K562 (cell line): Measurements from ENCODE around the gene COPS6. TPM values are rescaled to one million over a fixed set of nuclear protein-coding genes. Genes with fewer than 3 reads are reported as not detected.

ENCODE experiments used
- BRD4 ChIP-seq: fragments of 200-600 bp; sonication (generic); IDR thresholded peaks from 2 replicates; pipeline ENCODE4 v1.6.1; 2017; ENCODE audit warnings: inconsistent platforms
- CHCHD3 ChIP-seq: fragments of 250-450 bp; sonication (Bioruptor Pico); IDR thresholded peaks from 2 replicates; pipeline ENCODE4 v2.1.2; 2022; ENCODE audit warnings: mild to moderate bottlenecking
- GATAD2A ChIP-seq: fragments of 450-650 bp; IDR thresholded peaks from 2 replicates; pipeline ENCODE4 v1.6.1; 2017
- HDAC2 ChIP-seq: fragments of 450-650 bp; IDR thresholded peaks from 2 replicates; pipeline ENCODE4 v1.6.1; 2016; ENCODE audit warnings: mild to moderate bottlenecking
- RFX1 ChIP-seq: fragments of 450-650 bp; IDR thresholded peaks from 2 replicates; pipeline ENCODE4 v1.6.1; 2016; ENCODE audit warnings: mild to moderate bottlenecking, moderate library complexity
- TSC22D4 ChIP-seq: fragments of 450-650 bp; IDR thresholded peaks from 2 replicates; pipeline ENCODE4 v1.6.1; 2016; ENCODE audit warnings: missing genetic modification characterization, missing biosample characterization, control low read depth
- ZNF263 ChIP-seq: sonication (generic); formaldehyde crosslinking; IDR thresholded peaks from 2 replicates; pipeline ENCODE4 v1.8.0; 2022; ENCODE audit warnings: mild to moderate bottlenecking, missing genetic modification reagents, borderline replicate concordance
- ZNF436 ChIP-seq: fragments of 250-450, 450-650 bp; sonication (Bioruptor Pico); formaldehyde crosslinking; IDR thresholded peaks from 2 replicates; pipeline ENCODE4 v1.7.0; 2020; ENCODE audit warnings: mild to moderate bottlenecking
- ZZZ3 ChIP-seq: fragments of 450-650 bp; IDR thresholded peaks from 2 replicates; pipeline ENCODE4 v1.6.1; 2016; ENCODE audit warnings: antibody characterized with exemption, mild to moderate bottlenecking, moderate library complexity
- polyA plus RNA-seq, 8 experiments: library from polyadenylated mRNA; depleted of rRNA in 4 of 8; stranded (reverse) in 5 of 8; unstranded in 3 of 8; fragments of >200 nt; fragmentation: Nextera tagmentation in 2 of 8; fragmentation: Illumina TruSeq in 1 of 8; extraction: Ambion mirVana in 2 of 8; extraction: Trizol in 1 of 8; gene quantifications; 2 replicates each; pipeline versions ENCODE4 v1.2.1 to v1.2.3, GENCODE V29; 2011 to 2014; ENCODE audit warnings: inconsistent platforms in 1 of 8, missing spikeins in 1 of 8
- total RNA-seq, 7 experiments: library from RNA; depleted of rRNA in 6 of 7; stranded (reverse); fragments of >200 nt in 6 of 7; fragmentation: Illumina TruSeq in 2 of 7; extraction: Trizol in 2 of 7; gene quantifications; 2 replicates each; pipeline versions ENCODE4 v1.2.1 to v1.2.3, GENCODE V29; 2011 to 2021; ENCODE audit warnings: low replicate concordance in 1 of 7
- TF ChIP-seq, protein P1 (sequence below), 2 experiments: fragments of 450-650 bp in 1 of 2; sonication (generic) in 1 of 2; formaldehyde crosslinking in 1 of 2; IDR thresholded peaks in 1 of 2; conservative IDR thresholded peaks in 1 of 2; 2 replicates each; pipeline versions ENCODE4 v1.6.1 to v1.8.1; 2016 to 2023; ENCODE audit warnings: mild to moderate bottlenecking in 2 of 2, moderate library complexity in 2 of 2, inconsistent platforms in 1 of 2, missing genetic modification reagents in 1 of 2
- TF ChIP-seq, protein P2 (sequence below): fragments of 200-600 bp; sonication (generic); IDR thresholded peaks from one replicate; pipeline ENCODE4 v1.6.1; 2012; ENCODE audit warnings: mild to moderate bottlenecking, low read depth, low read length, inconsistent platforms
- TF ChIP-seq, protein P3 (sequence below): fragments of 450-650 bp; IDR thresholded peaks from 2 replicates; pipeline ENCODE4 v1.6.1; 2014; ENCODE audit warnings: low read depth, mild to moderate bottlenecking, moderate library complexity, borderline replicate concordance

The COPS6 gene
- total and polyA plus RNA-seq, 9 of the 15 experiments (the other 6 are each of a cell fraction or from before 2014, with no cell fraction given) = 63.0 to 331 (median 168) TPM

DNA sequence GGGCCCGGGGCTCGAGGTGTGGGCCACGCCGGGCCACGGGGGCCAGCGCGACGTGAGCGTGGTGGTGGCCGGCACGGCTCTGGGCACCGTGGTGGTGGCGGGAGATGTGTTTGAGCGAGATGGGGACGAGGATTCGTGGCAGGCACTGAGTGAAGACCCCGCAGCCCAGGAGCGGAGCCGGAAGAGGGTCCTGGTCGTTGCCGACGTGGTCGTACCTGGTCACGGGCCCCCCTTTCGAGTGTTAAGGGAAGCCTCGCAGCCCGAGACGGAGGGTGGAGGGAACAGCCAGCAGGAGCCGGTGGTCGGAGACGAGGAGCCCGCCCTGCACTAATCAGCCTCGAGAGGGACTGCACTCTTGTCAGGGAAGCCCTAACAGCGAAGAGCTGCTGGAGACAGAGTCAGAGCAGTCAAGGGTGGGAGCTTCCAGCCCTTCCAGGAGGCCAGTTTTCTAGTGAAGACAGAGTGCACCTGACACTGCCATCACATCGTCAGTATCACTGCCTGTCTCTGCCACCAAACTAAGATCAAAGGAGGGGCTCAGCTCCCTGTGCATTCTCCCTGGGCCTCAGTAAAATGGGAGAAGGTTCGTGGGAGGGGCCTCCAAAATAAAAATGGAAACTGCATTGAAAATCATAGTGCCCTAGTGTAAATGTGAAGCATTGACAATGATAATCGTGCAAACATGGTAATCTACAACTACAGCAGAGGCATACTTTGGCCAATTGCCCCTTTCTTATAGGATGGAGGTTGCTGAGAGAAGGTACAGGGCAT, 39.3 kb downstream of the COPS6 start (continued):
- TF ChIP-seq, protein P1, sequence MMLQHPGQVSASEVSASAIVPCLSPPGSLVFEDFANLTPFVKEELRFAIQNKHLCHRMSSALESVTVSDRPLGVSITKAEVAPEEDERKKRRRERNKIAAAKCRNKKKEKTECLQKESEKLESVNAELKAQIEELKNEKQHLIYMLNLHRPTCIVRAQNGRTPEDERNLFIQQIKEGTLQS (IDR thresholded peaks at IDR 0.05) = no peak
- TF ChIP-seq, protein P1 (CRISPR knock-in tag; conservative IDR thresholded peaks at IDR 0.05) = no peak
- TF ChIP-seq, protein P2, sequence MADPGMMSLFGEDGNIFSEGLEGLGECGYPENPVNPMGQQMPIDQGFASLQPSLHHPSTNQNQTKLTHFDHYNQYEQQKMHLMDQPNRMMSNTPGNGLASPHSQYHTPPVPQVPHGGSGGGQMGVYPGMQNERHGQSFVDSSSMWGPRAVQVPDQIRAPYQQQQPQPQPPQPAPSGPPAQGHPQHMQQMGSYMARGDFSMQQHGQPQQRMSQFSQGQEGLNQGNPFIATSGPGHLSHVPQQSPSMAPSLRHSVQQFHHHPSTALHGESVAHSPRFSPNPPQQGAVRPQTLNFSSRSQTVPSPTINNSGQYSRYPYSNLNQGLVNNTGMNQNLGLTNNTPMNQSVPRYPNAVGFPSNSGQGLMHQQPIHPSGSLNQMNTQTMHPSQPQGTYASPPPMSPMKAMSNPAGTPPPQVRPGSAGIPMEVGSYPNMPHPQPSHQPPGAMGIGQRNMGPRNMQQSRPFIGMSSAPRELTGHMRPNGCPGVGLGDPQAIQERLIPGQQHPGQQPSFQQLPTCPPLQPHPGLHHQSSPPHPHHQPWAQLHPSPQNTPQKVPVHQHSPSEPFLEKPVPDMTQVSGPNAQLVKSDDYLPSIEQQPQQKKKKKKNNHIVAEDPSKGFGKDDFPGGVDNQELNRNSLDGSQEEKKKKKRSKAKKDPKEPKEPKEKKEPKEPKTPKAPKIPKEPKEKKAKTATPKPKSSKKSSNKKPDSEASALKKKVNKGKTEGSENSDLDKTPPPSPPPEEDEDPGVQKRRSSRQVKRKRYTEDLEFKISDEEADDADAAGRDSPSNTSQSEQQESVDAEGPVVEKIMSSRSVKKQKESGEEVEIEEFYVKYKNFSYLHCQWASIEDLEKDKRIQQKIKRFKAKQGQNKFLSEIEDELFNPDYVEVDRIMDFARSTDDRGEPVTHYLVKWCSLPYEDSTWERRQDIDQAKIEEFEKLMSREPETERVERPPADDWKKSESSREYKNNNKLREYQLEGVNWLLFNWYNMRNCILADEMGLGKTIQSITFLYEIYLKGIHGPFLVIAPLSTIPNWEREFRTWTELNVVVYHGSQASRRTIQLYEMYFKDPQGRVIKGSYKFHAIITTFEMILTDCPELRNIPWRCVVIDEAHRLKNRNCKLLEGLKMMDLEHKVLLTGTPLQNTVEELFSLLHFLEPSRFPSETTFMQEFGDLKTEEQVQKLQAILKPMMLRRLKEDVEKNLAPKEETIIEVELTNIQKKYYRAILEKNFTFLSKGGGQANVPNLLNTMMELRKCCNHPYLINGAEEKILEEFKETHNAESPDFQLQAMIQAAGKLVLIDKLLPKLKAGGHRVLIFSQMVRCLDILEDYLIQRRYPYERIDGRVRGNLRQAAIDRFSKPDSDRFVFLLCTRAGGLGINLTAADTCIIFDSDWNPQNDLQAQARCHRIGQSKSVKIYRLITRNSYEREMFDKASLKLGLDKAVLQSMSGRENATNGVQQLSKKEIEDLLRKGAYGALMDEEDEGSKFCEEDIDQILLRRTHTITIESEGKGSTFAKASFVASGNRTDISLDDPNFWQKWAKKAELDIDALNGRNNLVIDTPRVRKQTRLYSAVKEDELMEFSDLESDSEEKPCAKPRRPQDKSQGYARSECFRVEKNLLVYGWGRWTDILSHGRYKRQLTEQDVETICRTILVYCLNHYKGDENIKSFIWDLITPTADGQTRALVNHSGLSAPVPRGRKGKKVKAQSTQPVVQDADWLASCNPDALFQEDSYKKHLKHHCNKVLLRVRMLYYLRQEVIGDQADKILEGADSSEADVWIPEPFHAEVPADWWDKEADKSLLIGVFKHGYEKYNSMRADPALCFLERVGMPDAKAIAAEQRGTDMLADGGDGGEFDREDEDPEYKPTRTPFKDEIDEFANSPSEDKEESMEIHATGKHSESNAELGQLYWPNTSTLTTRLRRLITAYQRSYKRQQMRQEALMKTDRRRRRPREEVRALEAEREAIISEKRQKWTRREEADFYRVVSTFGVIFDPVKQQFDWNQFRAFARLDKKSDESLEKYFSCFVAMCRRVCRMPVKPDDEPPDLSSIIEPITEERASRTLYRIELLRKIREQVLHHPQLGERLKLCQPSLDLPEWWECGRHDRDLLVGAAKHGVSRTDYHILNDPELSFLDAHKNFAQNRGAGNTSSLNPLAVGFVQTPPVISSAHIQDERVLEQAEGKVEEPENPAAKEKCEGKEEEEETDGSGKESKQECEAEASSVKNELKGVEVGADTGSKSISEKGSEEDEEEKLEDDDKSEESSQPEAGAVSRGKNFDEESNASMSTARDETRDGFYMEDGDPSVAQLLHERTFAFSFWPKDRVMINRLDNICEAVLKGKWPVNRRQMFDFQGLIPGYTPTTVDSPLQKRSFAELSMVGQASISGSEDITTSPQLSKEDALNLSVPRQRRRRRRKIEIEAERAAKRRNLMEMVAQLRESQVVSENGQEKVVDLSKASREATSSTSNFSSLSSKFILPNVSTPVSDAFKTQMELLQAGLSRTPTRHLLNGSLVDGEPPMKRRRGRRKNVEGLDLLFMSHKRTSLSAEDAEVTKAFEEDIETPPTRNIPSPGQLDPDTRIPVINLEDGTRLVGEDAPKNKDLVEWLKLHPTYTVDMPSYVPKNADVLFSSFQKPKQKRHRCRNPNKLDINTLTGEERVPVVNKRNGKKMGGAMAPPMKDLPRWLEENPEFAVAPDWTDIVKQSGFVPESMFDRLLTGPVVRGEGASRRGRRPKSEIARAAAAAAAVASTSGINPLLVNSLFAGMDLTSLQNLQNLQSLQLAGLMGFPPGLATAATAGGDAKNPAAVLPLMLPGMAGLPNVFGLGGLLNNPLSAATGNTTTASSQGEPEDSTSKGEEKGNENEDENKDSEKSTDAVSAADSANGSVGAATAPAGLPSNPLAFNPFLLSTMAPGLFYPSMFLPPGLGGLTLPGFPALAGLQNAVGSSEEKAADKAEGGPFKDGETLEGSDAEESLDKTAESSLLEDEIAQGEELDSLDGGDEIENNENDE = no peak
- TF ChIP-seq RFX1 = no peak
- TF ChIP-seq ZNF263 = no peak
- no peak for TF ChIP-seq ZZZ3
- no peak for TF ChIP-seq ZNF436 (CRISPR knock-in tag)
- no peak for TF ChIP-seq GATAD2A
- TF ChIP-seq CHCHD3 = no peak
- TF ChIP-seq, protein P3, sequence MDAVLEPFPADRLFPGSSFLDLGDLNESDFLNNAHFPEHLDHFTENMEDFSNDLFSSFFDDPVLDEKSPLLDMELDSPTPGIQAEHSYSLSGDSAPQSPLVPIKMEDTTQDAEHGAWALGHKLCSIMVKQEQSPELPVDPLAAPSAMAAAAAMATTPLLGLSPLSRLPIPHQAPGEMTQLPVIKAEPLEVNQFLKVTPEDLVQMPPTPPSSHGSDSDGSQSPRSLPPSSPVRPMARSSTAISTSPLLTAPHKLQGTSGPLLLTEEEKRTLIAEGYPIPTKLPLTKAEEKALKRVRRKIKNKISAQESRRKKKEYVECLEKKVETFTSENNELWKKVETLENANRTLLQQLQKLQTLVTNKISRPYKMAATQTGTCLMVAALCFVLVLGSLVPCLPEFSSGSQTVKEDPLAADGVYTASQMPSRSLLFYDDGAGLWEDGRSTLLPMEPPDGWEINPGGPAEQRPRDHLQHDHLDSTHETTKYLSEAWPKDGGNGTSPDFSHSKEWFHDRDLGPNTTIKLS = no peak
- no peak for TF ChIP-seq HDAC2
- no peak for TF ChIP-seq TSC22D4
- no peak for TF ChIP-seq BRD4
